Effector memory CD4-positive, alpha-beta T cell (primary cell): Measurements from ENCODE around the gene NCK2.

Experiments used
- DNase-seq, 3 donors: peaks; one replicate each; pipeline ENCODE4 v3.0.0-alpha.2; 2020
- H3K27ac ChIP-seq: 2 replicates; pipeline ENCODE4 v1.7.0; 2013; ENCODE audit warnings: mild to moderate bottlenecking, low read length, moderate library complexity; ENCODE audit not compliant: insufficient read depth, poor library complexity, severe bottlenecking
- H3K27me3 ChIP-seq: replicated peaks from 2 replicates; pipeline ENCODE4 v1.7.0; 2013; ENCODE audit warnings: mild to moderate bottlenecking, low read length; ENCODE audit not compliant: insufficient read depth, control insufficient read depth, poor library complexity, severe bottlenecking
- H3K36me3 ChIP-seq: 2 replicates; pipeline ENCODE4 v1.7.0; 2013; ENCODE audit warnings: mild to moderate bottlenecking, low read length, moderate library complexity; ENCODE audit not compliant: control insufficient read depth, insufficient read depth
- H3K4me1 ChIP-seq: 2 replicates; pipeline ENCODE4 v1.7.0; 2013; ENCODE audit warnings: low read length, mild to moderate bottlenecking; ENCODE audit not compliant: control insufficient read depth, insufficient read depth, poor library complexity, severe bottlenecking
- H3K4me3 ChIP-seq: 2 replicates; pipeline ENCODE4 v1.7.0; 2013; ENCODE audit warnings: low read length, low read depth, mild to moderate bottlenecking; ENCODE audit not compliant: insufficient read depth, poor library complexity, severe bottlenecking
- H3K9me3 ChIP-seq: 2 replicates; pipeline ENCODE4 v1.7.0; 2013; ENCODE audit warnings: mild to moderate bottlenecking, low read length, moderate library complexity; ENCODE audit not compliant: control insufficient read depth
- total RNA-seq, 3 donors: gene quantifications; one replicate each; lab custom pipeline; 2026; lab: John Stamatoyannopoulos, UW

The NCK2 gene
- 101 to 181 (median 142) reads per million in 3 donors for total RNA-seq

DNA sequence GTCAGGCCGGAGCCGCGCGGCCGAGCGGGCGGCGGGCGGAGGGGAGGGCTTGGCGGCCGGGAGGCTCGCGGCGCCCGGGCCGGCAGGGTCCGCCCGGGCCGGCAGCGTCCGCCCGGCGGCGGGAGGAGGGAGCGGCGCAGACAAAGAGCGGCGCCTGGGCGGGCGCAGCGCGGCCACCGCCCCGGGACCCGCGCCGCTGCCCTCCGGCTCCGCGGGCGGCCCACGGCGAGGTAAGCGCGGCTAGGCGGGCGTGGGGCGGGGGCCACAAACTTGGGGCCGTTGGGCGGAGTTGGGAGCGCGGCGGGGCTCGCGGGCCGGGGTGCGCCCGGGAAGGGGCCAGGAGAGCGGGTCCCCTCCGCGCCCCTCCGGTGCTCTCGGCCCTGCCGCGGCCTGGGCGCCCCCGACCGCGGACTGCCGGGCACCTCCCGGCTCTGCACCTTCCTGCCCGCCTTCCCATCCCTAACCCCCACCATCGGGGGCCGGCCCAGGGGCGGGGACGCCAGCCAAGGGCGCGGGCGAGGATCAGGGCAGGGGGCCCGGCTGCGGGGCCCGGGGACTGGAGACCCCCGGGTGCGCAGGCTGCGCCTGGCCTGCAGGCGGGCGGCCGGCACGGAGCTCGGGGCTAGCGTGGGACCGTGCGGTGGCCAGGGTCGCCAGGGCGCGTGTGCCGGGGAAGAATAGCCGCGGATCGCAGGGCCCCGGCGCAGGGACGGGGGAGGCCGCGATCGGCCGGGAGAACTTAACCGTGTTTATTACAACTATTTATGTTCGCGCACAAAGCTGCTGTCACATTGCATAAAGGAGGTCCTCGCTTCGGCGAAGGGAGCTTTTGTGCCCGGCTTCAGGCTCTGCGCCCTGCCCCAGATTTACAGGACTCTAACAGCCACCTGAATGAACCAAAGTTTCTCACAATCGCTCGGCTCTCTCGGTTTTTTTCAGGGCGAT is at the start of gene NCK2:
NCK2 (plus strand) TSS at position 4 of the 945 bp plus-strand sequence. CDS start 110,152 bp downstream, outside the sequence.
- Histone ChIP-seq H3K4me1 (peaks cover 57% of the 10 kb centered on the region), H3K27ac (peak within 1 kb of the TSS; percentile 88), H3K36me3 (no peaks in the 10 kb centered on the region), H3K4me3 (peak within 1 kb of the TSS; percentile 83), H3K27me3 (no peaks in the 10 kb centered on the region), H3K9me3 (no peaks in the 10 kb centered on the region)
- DNase-seq: no peak

DNA sequence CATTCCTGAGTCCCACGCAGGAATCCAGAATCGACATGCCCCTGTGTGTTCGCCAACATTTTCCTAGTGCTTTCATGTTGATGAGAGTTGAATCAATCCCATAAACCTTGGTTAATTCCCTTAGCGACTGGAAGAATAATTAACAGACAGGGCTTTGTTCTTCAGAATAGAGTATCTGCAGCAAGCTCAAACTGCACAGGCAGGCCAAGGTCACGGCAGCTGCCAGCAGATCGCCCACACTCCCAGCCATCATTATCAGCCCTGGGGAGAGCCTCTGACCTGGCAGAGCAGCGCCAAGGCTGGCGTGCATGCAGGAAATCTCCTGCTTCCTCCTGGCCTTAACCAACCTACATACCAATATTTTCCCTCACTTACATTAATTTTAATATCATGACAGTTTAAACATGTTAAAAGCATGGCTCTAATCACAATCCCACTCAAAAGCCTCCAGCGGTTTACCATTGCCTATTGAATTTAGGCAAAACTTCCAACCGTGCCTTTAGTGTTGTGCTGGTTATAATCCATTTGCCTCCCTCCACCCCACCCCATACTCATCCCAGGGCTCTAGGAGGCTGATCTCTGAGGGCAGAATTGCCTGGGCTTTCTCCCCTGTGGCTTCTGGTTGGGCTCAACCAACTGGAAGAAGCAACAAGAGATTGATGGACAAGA is 46.8 kb upstream of the NCK2 start:
- no peak overlapping the region for H3K4me3 ChIP-seq
- no peak for DNase-seq

DNA sequence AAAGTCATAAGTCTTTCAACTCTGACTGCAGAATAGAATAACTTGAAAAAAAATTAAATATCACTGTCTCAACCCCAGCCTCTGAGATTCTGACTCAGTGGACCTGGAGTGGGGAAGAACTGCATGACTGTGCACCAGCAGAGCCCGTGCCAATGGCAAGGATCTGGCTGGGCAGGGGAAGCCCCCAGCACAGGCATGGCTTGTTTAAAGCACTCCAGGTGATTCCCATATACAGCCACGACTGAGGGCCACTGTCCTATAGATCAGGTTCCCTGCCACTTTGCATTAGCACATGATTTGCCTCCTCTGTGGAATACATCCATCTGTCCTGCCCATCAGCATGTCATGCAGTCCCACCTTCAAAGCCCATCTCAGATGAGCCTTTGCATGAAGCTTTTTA is 45.9 kb upstream of the NCK2 start:
- Histone ChIP-seq H3K4me1 (no peaks in the 10 kb centered on the region), H3K4me3 (no peak overlapping the region), H3K27me3 (no peaks in the 10 kb centered on the region), H3K9me3 (no peaks in the 10 kb centered on the region), H3K36me3 (no peaks in the 10 kb centered on the region), H3K27ac (no peak overlapping the region)
- DNase-seq: no peak

More for the DNA sequence above, 46.8 kb upstream of the NCK2 start:
- H3K27ac ChIP-seq: no peak overlapping the region
- H3K36me3 ChIP-seq: no peaks in the 10 kb centered on the region
- no peaks in the 10 kb centered on the region for H3K4me1 ChIP-seq
- no peaks in the 10 kb centered on the region for H3K27me3 ChIP-seq
- H3K9me3 ChIP-seq: no peaks in the 10 kb centered on the region

DNA sequence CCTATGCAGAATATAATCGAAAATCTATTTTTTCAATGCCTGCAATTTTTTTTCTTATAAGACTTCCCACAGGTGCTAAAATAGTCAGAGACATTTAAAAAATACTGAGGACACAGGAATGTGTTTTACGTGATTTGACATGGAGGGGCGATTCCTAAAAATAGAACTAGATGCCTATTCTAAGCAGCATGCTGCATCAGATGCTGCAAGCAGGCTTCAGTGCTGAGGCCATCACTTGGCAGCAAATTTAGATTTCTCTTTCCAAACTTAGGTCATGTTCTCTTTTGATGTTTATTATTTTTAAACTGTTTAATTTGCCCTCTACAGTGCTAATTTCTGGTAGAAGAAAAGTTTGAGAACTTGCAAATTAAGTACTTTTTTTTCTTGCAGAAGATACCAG is 43.7 kb upstream of the NCK2 start:
- DNase-seq: no peak
- Histone ChIP-seq H3K4me3 (no peak overlapping the region), H3K27me3 (no peaks in the 10 kb centered on the region), H3K27ac (no peak overlapping the region), H3K4me1 (no peaks in the 10 kb centered on the region), H3K36me3 (no peaks in the 10 kb centered on the region), H3K9me3 (no peaks in the 10 kb centered on the region)

DNA sequence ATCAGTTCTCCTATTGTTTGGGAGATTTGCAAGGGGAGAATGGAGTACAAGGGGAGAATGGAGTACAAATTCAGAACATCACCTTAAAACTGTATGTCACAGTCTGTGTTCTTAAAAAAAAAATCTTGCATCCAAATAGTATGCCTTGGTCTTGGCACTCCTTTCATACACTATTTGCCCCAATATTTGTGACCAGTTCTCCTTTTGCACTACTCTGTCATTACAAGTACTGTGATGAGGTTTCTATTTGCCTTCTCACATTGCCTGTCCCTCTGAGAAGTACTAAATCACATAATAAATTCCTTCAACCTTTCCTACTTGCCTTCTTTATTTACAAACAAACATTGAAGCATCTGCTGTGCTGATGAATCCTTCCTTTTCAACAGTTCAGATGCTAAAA is 36.0 kb upstream of the NCK2 start:
- no peaks in the 10 kb centered on the region for H3K9me3 ChIP-seq
- H3K27me3 ChIP-seq: no peaks in the 10 kb centered on the region
- no peaks in the 10 kb centered on the region for H3K4me1 ChIP-seq
- H3K36me3 ChIP-seq: no peaks in the 10 kb centered on the region
- H3K4me3 ChIP-seq: no peak overlapping the region
- H3K27ac ChIP-seq: no peak overlapping the region
- DNase-seq: no peak

DNA sequence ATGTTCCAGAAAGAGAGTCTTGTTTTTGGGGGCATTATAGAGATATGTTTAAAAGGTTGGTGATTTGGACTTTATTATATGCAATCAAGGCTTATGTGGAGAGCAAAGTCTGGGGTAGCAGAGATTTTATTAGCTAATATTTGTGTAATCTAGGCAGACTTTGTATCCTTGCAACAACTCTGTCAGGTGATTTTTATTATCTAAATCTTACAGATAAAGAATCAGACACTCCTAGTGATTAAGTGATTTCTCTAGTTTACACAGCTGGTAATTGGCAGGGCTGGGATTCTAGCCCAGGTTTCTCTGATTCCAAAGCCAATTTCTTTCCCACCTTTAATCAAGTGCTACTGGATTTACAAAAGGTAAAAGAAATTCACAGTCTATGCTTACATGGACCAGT is 33.3 kb upstream of the NCK2 start:
- H3K27ac ChIP-seq: no peak overlapping the region
- H3K36me3 ChIP-seq: no peaks in the 10 kb centered on the region
- DNase-seq: no peak
- no peaks in the 10 kb centered on the region for H3K4me1 ChIP-seq
- no peaks in the 10 kb centered on the region for H3K9me3 ChIP-seq
- H3K27me3 ChIP-seq: no peaks in the 10 kb centered on the region
- H3K4me3 ChIP-seq: no peak overlapping the region

DNA sequence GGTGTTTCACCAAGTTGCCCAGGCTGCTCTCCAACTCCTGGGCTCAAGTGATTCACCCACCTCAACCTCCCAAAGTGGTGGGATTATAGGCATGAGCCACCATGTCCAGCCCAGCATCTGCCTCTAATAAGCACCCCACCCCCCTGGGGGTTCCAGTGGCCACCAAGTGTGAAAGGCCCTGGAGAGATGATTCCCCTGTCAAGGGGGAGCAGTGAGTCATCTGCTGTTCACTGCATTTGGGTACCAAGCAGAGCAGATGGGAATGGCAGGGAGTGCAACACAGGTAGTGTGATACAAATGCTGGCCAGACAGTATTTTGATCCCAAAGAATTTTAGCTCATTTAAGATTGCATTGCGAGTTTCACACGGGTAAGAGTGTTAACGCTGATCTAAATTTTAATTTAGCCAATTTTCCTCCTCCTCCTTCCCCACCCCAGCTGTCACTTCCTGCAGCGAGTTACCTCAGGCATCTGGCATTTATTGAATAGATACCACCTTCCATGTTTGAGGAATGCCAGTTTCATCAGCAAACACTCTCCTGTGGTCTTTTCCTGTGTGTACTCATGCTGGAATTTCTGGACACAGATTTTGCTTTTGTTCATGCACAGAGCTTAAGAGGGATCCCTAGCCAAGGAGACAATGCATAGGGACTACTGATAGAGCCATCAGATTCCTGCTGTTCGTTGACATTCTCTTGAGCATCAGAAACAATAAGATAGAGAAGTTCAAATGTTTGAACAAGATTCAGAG is 32.4 kb upstream of the NCK2 start:
- Histone ChIP-seq H3K27ac (no peak overlapping the region), H3K9me3 (no peaks in the 10 kb centered on the region), H3K36me3 (no peaks in the 10 kb centered on the region), H3K4me3 (no peak overlapping the region), H3K4me1 (no peaks in the 10 kb centered on the region), H3K27me3 (no peaks in the 10 kb centered on the region)
- DNase-seq: no peak

DNA sequence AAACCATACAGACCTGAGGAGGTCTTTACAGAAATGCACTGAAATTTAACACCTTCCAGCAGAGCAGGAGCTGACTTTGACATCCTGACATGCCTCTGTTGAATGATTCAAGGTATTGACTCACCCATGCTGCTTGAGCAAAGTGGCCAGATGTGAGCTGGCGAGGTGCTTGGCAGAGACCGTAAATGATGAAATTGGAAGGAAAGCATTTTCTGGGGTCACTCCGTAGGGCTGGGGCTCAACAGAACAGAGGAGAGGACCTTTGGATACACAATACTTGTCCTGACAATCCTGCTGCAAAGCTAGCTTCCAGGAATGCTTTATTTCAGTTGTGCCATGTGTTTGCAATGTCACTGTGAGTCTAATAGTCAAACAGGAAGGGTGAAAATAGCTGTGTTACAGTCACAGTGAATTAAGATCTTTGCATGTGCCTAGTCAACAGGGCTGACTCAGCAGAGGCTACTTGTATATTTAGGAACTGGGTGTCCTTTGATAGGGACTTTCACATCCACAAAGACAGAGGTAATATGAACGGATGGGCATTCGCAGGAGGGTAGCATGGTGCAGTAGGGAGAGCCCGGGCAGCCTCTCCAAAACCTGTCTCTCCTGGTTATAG is 31.6 kb upstream of the NCK2 start:
- no peak for DNase-seq
- Histone ChIP-seq H3K4me3 (no peak overlapping the region), H3K27ac (no peak overlapping the region)

DNA sequence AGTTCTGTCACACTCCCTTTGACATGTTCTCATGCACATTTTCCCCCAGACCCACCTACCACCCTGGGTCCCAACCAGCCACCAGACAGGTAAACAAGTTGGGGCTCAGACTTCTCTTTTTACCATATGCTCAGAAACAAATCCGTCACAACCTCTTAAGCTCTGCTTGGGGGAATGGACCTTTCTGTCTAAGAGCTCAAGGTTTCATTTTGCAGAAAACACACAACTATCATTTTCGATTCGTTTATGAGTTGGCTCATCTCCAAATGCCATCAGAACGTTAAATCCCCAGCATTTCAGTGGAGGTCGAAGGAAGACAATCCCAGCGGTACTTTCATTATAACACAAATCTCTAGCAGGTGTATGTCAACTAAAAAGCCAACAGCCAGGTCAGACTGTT is 30.6 kb upstream of the NCK2 start:
- Histone ChIP-seq H3K4me3 (no peak overlapping the region), H3K4me1 (no peaks in the 10 kb centered on the region), H3K27me3 (no peaks in the 10 kb centered on the region), H3K27ac (no peak overlapping the region), H3K36me3 (no peaks in the 10 kb centered on the region), H3K9me3 (no peaks in the 10 kb centered on the region)
- no peak for DNase-seq

More for the DNA sequence above, 31.6 kb upstream of the NCK2 start:
- Histone ChIP-seq H3K36me3 (no peaks in the 10 kb centered on the region), H3K4me1 (no peaks in the 10 kb centered on the region), H3K27me3 (no peaks in the 10 kb centered on the region), H3K9me3 (no peaks in the 10 kb centered on the region)
